K562 (cell line): Measurements from ENCODE around the gene IFI30. TPM values are rescaled to one million over a fixed set of nuclear protein-coding genes. Genes with fewer than 3 reads are reported as not detected.

Source experiments
- CHCHD3 ChIP-seq: fragments of 250-450 bp; sonication (Bioruptor Pico); IDR thresholded peaks from 2 replicates; pipeline ENCODE4 v2.1.2; 2022; ENCODE audit warnings: mild to moderate bottlenecking
- GABPB2 ChIP-seq: fragments of 250-450 bp; sonication (Bioruptor Pico); conservative IDR thresholded peaks from 2 replicates; pipeline ENCODE4 v1.5.1; 2021; ENCODE audit warnings: mild to moderate bottlenecking
- ILK ChIP-seq: fragments of 450-650 bp; IDR thresholded peaks from 2 replicates; pipeline ENCODE4 v1.6.1; 2016; ENCODE audit warnings: missing genetic modification characterization, low read depth, mild to moderate bottlenecking, missing compliant biosample characterization, moderate library complexity, borderline replicate concordance
- MTF1 ChIP-seq: fragments of 250-450 bp; sonication (Bioruptor Pico); IDR thresholded peaks from 2 replicates; pipeline ENCODE4 v1.9.0; 2021; ENCODE audit warnings: moderate library complexity, mild to moderate bottlenecking, inconsistent platforms, borderline replicate concordance
- RAD51 ChIP-seq: fragments of 450-650 bp; IDR thresholded peaks from 2 replicates; pipeline ENCODE4 v1.7.1; 2016; ENCODE audit warnings: low read depth, mild to moderate bottlenecking, borderline replicate concordance
- SOX6 ChIP-seq: fragments of 450-650 bp; IDR thresholded peaks from 2 replicates; pipeline ENCODE4 v1.6.1; 2014; ENCODE audit warnings: mild to moderate bottlenecking
- polyA plus RNA-seq, 8 experiments: library from polyadenylated mRNA; depleted of rRNA in 4 of 8; stranded (reverse) in 5 of 8; unstranded in 3 of 8; fragments of >200 nt; fragmentation: Nextera tagmentation in 2 of 8; fragmentation: Illumina TruSeq in 1 of 8; extraction: Ambion mirVana in 2 of 8; extraction: Trizol in 1 of 8; gene quantifications; 2 replicates each; pipeline versions ENCODE4 v1.2.1 to v1.2.3, GENCODE V29; 2011 to 2014; ENCODE audit warnings: inconsistent platforms in 1 of 8, missing spikeins in 1 of 8
- total RNA-seq, 7 experiments: library from RNA; depleted of rRNA in 6 of 7; stranded (reverse); fragments of >200 nt in 6 of 7; fragmentation: Illumina TruSeq in 2 of 7; extraction: Trizol in 2 of 7; gene quantifications; 2 replicates each; pipeline versions ENCODE4 v1.2.1 to v1.2.3, GENCODE V29; 2011 to 2021; ENCODE audit warnings: low replicate concordance in 1 of 7
- TF ChIP-seq, protein P1 (sequence below): sonication (generic); IDR thresholded peaks from 2 replicates; pipeline ENCODE4 v1.6.1; 2016
- TF ChIP-seq, protein P2 (sequence below): fragments of 450-650 bp; IDR thresholded peaks from 2 replicates; pipeline ENCODE4 v1.6.1; 2016; ENCODE audit warnings: missing biosample characterization, missing genetic modification characterization
- TF ChIP-seq, protein P3 (sequence below), 2 experiments: fragments of 450-650 bp in 1 of 2; IDR thresholded peaks; 2 replicates each; pipeline ENCODE4 v1.6.1; 2011 to 2017; ENCODE audit warnings: low read depth in 2 of 2, antibody characterized with exemption in 1 of 2, borderline replicate concordance in 1 of 2, low read length in 1 of 2, mild to moderate bottlenecking in 1 of 2, mixed read lengths in 1 of 2; ENCODE audit not compliant: control insufficient read depth in 1 of 2
- TF ChIP-seq, protein P4 (sequence below): fragments of 200-600 bp; sonication (generic); IDR thresholded peaks from one replicate; pipeline ENCODE4 v1.6.1; 2012; ENCODE audit warnings: mild to moderate bottlenecking, low read depth, low read length, inconsistent platforms

IFI30 gene
- total and polyA plus RNA-seq, 9 of the 15 experiments (the other 6 are each of a cell fraction or from before 2014, with no cell fraction given): 63.7 to 430 (median 109) TPM

DNA sequence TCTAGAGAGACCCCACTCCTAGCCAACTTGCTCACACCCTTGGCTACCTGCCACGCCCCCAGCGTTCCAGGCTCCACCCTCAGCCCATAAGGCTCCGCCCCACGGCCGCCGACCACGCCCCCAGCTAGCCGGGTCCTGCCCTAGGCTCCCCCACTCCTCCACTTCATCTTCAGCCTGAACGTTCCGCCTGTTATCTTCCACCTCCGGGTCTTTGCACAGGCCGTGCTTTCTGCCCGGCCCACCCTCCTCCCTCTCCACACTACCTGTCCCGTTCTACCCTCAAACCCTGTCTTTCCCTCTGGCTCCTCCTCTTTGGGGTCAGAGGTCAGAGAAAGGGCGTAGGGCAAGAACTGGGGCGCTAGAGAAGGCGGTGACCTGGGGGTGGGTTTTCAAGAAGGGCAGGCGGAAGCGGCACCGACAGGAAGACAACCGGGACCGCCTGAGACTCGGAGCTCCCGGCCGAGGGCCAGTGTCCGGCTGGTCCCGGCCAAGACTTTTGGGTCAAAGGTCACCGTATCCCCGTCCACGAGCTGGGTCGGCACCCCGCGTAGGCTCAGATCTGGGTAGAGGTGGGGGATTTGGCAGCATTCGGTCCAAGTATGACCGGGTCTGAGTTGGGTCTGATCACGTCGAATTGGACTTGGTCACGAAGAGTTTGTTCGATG, 50.4 kb downstream of the IFI30 start (continued):
- TF ChIP-seq CHCHD3 (CRISPR knock-in tag) (0 out of 2 replicates have a peak, but pooled peaks have one; percentile 27), SOX6 (peak; percentile 68; the same call in 1 of the 2 replicates), ILK (no peak), RAD51 (no peak), GABPB2 (CRISPR knock-in tag) (no peak), MTF1 (CRISPR knock-in tag) (no peak)
- TF ChIP-seq, protein P1, sequence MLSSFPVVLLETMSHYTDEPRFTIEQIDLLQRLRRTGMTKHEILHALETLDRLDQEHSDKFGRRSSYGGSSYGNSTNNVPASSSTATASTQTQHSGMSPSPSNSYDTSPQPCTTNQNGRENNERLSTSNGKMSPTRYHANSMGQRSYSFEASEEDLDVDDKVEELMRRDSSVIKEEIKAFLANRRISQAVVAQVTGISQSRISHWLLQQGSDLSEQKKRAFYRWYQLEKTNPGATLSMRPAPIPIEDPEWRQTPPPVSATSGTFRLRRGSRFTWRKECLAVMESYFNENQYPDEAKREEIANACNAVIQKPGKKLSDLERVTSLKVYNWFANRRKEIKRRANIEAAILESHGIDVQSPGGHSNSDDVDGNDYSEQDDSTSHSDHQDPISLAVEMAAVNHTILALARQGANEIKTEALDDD: peak; percentile 35; the same call in 1 of the 2 replicates
- TF ChIP-seq, protein P2, sequence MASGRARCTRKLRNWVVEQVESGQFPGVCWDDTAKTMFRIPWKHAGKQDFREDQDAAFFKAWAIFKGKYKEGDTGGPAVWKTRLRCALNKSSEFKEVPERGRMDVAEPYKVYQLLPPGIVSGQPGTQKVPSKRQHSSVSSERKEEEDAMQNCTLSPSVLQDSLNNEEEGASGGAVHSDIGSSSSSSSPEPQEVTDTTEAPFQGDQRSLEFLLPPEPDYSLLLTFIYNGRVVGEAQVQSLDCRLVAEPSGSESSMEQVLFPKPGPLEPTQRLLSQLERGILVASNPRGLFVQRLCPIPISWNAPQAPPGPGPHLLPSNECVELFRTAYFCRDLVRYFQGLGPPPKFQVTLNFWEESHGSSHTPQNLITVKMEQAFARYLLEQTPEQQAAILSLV (tag): no peak
- TF ChIP-seq, protein P3, sequence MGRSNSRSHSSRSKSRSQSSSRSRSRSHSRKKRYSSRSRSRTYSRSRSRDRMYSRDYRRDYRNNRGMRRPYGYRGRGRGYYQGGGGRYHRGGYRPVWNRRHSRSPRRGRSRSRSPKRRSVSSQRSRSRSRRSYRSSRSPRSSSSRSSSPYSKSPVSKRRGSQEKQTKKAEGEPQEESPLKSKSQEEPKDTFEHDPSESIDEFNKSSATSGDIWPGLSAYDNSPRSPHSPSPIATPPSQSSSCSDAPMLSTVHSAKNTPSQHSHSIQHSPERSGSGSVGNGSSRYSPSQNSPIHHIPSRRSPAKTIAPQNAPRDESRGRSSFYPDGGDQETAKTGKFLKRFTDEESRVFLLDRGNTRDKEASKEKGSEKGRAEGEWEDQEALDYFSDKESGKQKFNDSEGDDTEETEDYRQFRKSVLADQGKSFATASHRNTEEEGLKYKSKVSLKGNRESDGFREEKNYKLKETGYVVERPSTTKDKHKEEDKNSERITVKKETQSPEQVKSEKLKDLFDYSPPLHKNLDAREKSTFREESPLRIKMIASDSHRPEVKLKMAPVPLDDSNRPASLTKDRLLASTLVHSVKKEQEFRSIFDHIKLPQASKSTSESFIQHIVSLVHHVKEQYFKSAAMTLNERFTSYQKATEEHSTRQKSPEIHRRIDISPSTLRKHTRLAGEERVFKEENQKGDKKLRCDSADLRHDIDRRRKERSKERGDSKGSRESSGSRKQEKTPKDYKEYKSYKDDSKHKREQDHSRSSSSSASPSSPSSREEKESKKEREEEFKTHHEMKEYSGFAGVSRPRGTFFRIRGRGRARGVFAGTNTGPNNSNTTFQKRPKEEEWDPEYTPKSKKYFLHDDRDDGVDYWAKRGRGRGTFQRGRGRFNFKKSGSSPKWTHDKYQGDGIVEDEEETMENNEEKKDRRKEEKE (IDR thresholded peaks at IDR 0.05; ENCODE audit: borderline replicate concordance in 1 of 2, control insufficient read depth in 1 of 2, low read depth in 2 of 2, low read length in 1 of 2): no peak
- TF ChIP-seq, protein P4, sequence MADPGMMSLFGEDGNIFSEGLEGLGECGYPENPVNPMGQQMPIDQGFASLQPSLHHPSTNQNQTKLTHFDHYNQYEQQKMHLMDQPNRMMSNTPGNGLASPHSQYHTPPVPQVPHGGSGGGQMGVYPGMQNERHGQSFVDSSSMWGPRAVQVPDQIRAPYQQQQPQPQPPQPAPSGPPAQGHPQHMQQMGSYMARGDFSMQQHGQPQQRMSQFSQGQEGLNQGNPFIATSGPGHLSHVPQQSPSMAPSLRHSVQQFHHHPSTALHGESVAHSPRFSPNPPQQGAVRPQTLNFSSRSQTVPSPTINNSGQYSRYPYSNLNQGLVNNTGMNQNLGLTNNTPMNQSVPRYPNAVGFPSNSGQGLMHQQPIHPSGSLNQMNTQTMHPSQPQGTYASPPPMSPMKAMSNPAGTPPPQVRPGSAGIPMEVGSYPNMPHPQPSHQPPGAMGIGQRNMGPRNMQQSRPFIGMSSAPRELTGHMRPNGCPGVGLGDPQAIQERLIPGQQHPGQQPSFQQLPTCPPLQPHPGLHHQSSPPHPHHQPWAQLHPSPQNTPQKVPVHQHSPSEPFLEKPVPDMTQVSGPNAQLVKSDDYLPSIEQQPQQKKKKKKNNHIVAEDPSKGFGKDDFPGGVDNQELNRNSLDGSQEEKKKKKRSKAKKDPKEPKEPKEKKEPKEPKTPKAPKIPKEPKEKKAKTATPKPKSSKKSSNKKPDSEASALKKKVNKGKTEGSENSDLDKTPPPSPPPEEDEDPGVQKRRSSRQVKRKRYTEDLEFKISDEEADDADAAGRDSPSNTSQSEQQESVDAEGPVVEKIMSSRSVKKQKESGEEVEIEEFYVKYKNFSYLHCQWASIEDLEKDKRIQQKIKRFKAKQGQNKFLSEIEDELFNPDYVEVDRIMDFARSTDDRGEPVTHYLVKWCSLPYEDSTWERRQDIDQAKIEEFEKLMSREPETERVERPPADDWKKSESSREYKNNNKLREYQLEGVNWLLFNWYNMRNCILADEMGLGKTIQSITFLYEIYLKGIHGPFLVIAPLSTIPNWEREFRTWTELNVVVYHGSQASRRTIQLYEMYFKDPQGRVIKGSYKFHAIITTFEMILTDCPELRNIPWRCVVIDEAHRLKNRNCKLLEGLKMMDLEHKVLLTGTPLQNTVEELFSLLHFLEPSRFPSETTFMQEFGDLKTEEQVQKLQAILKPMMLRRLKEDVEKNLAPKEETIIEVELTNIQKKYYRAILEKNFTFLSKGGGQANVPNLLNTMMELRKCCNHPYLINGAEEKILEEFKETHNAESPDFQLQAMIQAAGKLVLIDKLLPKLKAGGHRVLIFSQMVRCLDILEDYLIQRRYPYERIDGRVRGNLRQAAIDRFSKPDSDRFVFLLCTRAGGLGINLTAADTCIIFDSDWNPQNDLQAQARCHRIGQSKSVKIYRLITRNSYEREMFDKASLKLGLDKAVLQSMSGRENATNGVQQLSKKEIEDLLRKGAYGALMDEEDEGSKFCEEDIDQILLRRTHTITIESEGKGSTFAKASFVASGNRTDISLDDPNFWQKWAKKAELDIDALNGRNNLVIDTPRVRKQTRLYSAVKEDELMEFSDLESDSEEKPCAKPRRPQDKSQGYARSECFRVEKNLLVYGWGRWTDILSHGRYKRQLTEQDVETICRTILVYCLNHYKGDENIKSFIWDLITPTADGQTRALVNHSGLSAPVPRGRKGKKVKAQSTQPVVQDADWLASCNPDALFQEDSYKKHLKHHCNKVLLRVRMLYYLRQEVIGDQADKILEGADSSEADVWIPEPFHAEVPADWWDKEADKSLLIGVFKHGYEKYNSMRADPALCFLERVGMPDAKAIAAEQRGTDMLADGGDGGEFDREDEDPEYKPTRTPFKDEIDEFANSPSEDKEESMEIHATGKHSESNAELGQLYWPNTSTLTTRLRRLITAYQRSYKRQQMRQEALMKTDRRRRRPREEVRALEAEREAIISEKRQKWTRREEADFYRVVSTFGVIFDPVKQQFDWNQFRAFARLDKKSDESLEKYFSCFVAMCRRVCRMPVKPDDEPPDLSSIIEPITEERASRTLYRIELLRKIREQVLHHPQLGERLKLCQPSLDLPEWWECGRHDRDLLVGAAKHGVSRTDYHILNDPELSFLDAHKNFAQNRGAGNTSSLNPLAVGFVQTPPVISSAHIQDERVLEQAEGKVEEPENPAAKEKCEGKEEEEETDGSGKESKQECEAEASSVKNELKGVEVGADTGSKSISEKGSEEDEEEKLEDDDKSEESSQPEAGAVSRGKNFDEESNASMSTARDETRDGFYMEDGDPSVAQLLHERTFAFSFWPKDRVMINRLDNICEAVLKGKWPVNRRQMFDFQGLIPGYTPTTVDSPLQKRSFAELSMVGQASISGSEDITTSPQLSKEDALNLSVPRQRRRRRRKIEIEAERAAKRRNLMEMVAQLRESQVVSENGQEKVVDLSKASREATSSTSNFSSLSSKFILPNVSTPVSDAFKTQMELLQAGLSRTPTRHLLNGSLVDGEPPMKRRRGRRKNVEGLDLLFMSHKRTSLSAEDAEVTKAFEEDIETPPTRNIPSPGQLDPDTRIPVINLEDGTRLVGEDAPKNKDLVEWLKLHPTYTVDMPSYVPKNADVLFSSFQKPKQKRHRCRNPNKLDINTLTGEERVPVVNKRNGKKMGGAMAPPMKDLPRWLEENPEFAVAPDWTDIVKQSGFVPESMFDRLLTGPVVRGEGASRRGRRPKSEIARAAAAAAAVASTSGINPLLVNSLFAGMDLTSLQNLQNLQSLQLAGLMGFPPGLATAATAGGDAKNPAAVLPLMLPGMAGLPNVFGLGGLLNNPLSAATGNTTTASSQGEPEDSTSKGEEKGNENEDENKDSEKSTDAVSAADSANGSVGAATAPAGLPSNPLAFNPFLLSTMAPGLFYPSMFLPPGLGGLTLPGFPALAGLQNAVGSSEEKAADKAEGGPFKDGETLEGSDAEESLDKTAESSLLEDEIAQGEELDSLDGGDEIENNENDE: no peak
